GM23248 (cell line): Measurements from ENCODE around the gene CXorf58. TPM values are rescaled to one million over a fixed set of nuclear protein-coding genes. Genes with fewer than 3 reads are reported as not detected.
"Not testable (repeated sequence)": the region's sequence is repeated elsewhere in the genome, so short reads cannot be mapped to it uniquely, and the experiment has no call there.

Experiments
- DNase-seq: peaks from one replicate; pipeline ENCODE4 v3.0.0-alpha.2; 2015
- H2AFZ ChIP-seq: fragments of 200-600 bp; sonication (generic); 2 replicates; pipeline ENCODE4 v1.6.1; 2016; ENCODE audit warnings: antibody characterized with exemption
- H3F3A ChIP-seq: fragments of 200-600 bp; sonication (generic); 2 replicates; pipeline ENCODE4 v1.6.1; 2016; ENCODE audit warnings: mild to moderate bottlenecking, antibody characterized with exemption, mixed run types; ENCODE audit not compliant: insufficient read depth
- H3K27ac ChIP-seq: fragments of 200-600 bp; sonication (generic); 2 replicates; pipeline ENCODE4 v1.5.1; 2016; ENCODE audit warnings: mild to moderate bottlenecking
- H3K27me3 ChIP-seq: fragments of 200-600 bp; sonication (generic); replicated peaks from 2 replicates; pipeline ENCODE4 v1.6.1; 2016; ENCODE audit warnings: mild to moderate bottlenecking; ENCODE audit not compliant: insufficient read depth
- H3K36me3 ChIP-seq: fragments of 200-600 bp; sonication (generic); 2 replicates; pipeline ENCODE4 v1.6.1; 2016; ENCODE audit warnings: low read depth, mild to moderate bottlenecking
- H3K4me1 ChIP-seq: fragments of 200-600 bp; sonication (generic); 2 replicates; pipeline ENCODE4 v1.6.1; 2016; ENCODE audit warnings: mild to moderate bottlenecking; ENCODE audit not compliant: insufficient read depth
- H3K4me2 ChIP-seq: fragments of 200-600 bp; sonication (generic); one replicate; pipeline ENCODE4 v1.6.1; 2016; ENCODE audit warnings: mild to moderate bottlenecking; ENCODE audit not compliant: unreplicated experiment
- H3K4me3 ChIP-seq: fragments of 200-600 bp; sonication (generic); 2 replicates; pipeline ENCODE4 v1.5.1; 2016; ENCODE audit warnings: mild to moderate bottlenecking
- H3K79me2 ChIP-seq: fragments of 200-600 bp; sonication (generic); 2 replicates; pipeline ENCODE4 v1.6.1; 2016; ENCODE audit warnings: mild to moderate bottlenecking; ENCODE audit not compliant: insufficient read depth
- H3K9ac ChIP-seq: fragments of 200-600 bp; sonication (generic); 2 replicates; pipeline ENCODE4 v1.6.1; 2016; ENCODE audit warnings: mild to moderate bottlenecking
- H3K9me2 ChIP-seq: fragments of 200-600 bp; sonication (generic); 2 replicates; pipeline ENCODE4 v1.6.1; 2016; ENCODE audit warnings: mixed run types, mild to moderate bottlenecking, moderate library complexity; ENCODE audit not compliant: insufficient read depth
- H3K9me3 ChIP-seq: fragments of 200-600 bp; sonication (generic); one replicate; pipeline ENCODE4 v1.6.1; 2017; ENCODE audit warnings: low read depth
- H4K20me1 ChIP-seq: fragments of 200-600 bp; sonication (generic); 2 replicates; pipeline ENCODE4 v1.6.0; 2016; ENCODE audit not compliant: insufficient read depth
- EZH2 ChIP-seq: fragments of 200-600 bp; sonication (generic); IDR thresholded peaks from 2 replicates; pipeline ENCODE4 v1.6.1; 2018; ENCODE audit warnings: antibody characterized with exemption, mild to moderate bottlenecking; ENCODE audit not compliant: insufficient read depth, poor library complexity, severe bottlenecking
- EZH2phosphoT487 ChIP-seq: fragments of 200-600 bp; sonication (generic); IDR thresholded peaks from 2 replicates; pipeline ENCODE4 v1.6.1; 2018; ENCODE audit warnings: antibody characterized with exemption, moderate library complexity, mild to moderate bottlenecking, low read depth; ENCODE audit not compliant: insufficient read depth
- WGBS, 2 experiments: methylation state at CpG; one replicate each; pipeline ENCODE4 v1.1.6; 2015 to 2017; ENCODE audit warnings: low lambda C conversion rate in 2 of 2, low coverage in 1 of 2; ENCODE audit errors: missing lambda C conversion rate in 2 of 2; 5-methylcytosine and 5-hydroxymethylcytosine counted together
- in situ Hi-C: fragments of 300-500 bp; cut with MboI; formaldehyde crosslinking; loops from 2 replicates; pipeline ENCODE4 v1.15.0; 2020
- polyA plus RNA-seq: library from polyadenylated mRNA; unstranded; fragments of >200 nt; fragmentation: Nextera tagmentation; extraction: Ambion mirVana; gene quantifications from 2 replicates; pipeline ENCODE4 v1.2.1, GENCODE V29; 2016
- total RNA-seq: library from RNA; depleted of rRNA; stranded (reverse); fragments of >200 nt; shearing (Covaris generic); gene quantifications from 2 replicates; pipeline ENCODE4 v1.2.3, GENCODE V29; 2014; rRNA removed

CXorf58 gene
- total RNA-seq (not detected in 2 replicates), polyA plus RNA-seq (not detected in 2 replicates)

GRCh38 chrX:23907498-23908218 is at the start of gene CXorf58, which contains the start of gene APOO:
Gene CXorf58 (plus strand): TSS chrX:23908006. CDS start chrX:23910303, 2,297 bp downstream.
Gene APOO (minus strand): TSS chrX:23907938. CDS start chrX:23907702, 236 bp downstream.
- H3K9me3 ChIP-seq: no peaks in the 10 kb centered on the region
- H4K20me1 ChIP-seq: no peaks in the 10 kb centered on the region
- H3K79me2 ChIP-seq: no peaks in the 10 kb centered on the region
- TF ChIP-seq EZH2phosphoT487 (no peak), EZH2 (no peak)
- peak; percentile 95 for DNase-seq
- H2AFZ ChIP-seq: peak within 1 kb of the TSS; percentile 99
- no peaks in the 10 kb centered on the region for H3K27me3 ChIP-seq
- no peaks in the 10 kb centered on the region for H3K9me2 ChIP-seq
- peak within 1 kb of the TSS; percentile 87 for H3K9ac ChIP-seq
- no peaks in the 10 kb centered on the region for H3K36me3 ChIP-seq
- H3K4me1 ChIP-seq: peaks cover 5% of the 10 kb centered on the region; the same call in 1 of the 2 replicates
- H3K27ac ChIP-seq: peak within 1 kb of the TSS; percentile 86
- peak within 1 kb of the TSS; percentile 80 for H3K4me2 ChIP-seq
- H3K4me3 ChIP-seq: peak within 1 kb of the TSS; percentile 90
- in situ Hi-C loops: loop anchor here (10.0 kb wide), 2 partner anchors 123 to 213 kb away; partner anchors contain the start of gene SAT1
- 0 to 1% methylated on average over 48 to 49 of the region's 81 CpGs for WGBS, 2 experiments
- H3F3A ChIP-seq: no peaks in the 10 kb centered on the region; the same call in 1 of the 2 replicates

- H3K9ac ChIP-seq, H3F3A ChIP-seq, H3K4me1 ChIP-seq, H3K4me3 ChIP-seq, H4K20me1 ChIP-seq, H3K27ac ChIP-seq, in situ Hi-C loops, H3K27me3 ChIP-seq, H3K9me3 ChIP-seq, DNase-seq, H3K4me2 ChIP-seq, H3K79me2 ChIP-seq, H3K36me3 ChIP-seq, H2AFZ ChIP-seq, H3K9me2 ChIP-seq: not testable (repeated sequence)
- 87 to 90% methylated on average over 7 of the region's 7 CpGs for WGBS, 2 experiments
Observed at GRCh38 chrX:23859238-23859637, 48.6 kb upstream of the CXorf58 start.

GRCh38 chrX:23861215-23861896 is 46.5 kb upstream of the CXorf58 start:
- no peaks in the 10 kb centered on the region for H4K20me1 ChIP-seq
- H3K36me3 ChIP-seq: no peaks in the 10 kb centered on the region
- no peak overlapping the region for H3K9ac ChIP-seq
- H3K4me2 ChIP-seq: no peak overlapping the region
- no peak for DNase-seq
- no peaks in the 10 kb centered on the region for H3K27me3 ChIP-seq
- H3K27ac ChIP-seq: no peak overlapping the region
- no peaks in the 10 kb centered on the region for H3K9me3 ChIP-seq
- H3F3A ChIP-seq: no peaks in the 10 kb centered on the region
- WGBS, 2 experiments: 96 to 98% methylated on average over 3 to 6 of the region's 6 CpGs
- no peaks in the 10 kb centered on the region for H3K79me2 ChIP-seq
- TF ChIP-seq EZH2 (no peak), EZH2phosphoT487 (no peak)
- in situ Hi-C loops: no loop called here
- no peaks in the 10 kb centered on the region for H3K9me2 ChIP-seq
- H3K4me3 ChIP-seq: no peak overlapping the region
- H2AFZ ChIP-seq: no peak overlapping the region
- H3K4me1 ChIP-seq: no peaks in the 10 kb centered on the region

GRCh38 chrX:23861952-23862351 is 45.9 kb upstream of the CXorf58 start:
- H3K79me2 ChIP-seq, H3K27ac ChIP-seq, DNase-seq, H4K20me1 ChIP-seq, H3K36me3 ChIP-seq, H3K4me3 ChIP-seq, H3K9me2 ChIP-seq, H2AFZ ChIP-seq, H3K9ac ChIP-seq, in situ Hi-C loops, H3K4me2 ChIP-seq, H3K9me3 ChIP-seq, H3F3A ChIP-seq, H3K4me1 ChIP-seq, H3K27me3 ChIP-seq: not testable (repeated sequence)
- WGBS, 2 experiments: 86 to 89% methylated on average over 1 to 2 of the region's 2 CpGs
